Fibroblast of skin of scalp (primary cell): ENCODE results near the gene NVL.
"Not testable (repeated sequence)": the region's sequence is repeated elsewhere in the genome, so short reads cannot be mapped to it uniquely, and the experiment has no call there.

Source experiments
- DNase-seq: peaks from one replicate; pipeline ENCODE4 v3.0.0-alpha.2; 2013

The NVL gene

GRCh38 chr1:224234017-224234416 is 96.0 kb downstream of the NVL start:
- no peak for DNase-seq

GRCh38 chr1:224226849-224227502 is 103.0 kb downstream of the NVL start:
- DNase-seq, result no peak

GRCh38 chr1:224223819-224224714 is 105.9 kb downstream of the NVL start:
- DNase-seq, result peak; percentile 46

- DNase-seq, result no peak
Measured at GRCh38 chr1:224219612-224220059, 110.3 kb downstream of the NVL start.

GRCh38 chr1:224219011-224219611 is 110.9 kb downstream of the NVL start:
- no peak for DNase-seq

GRCh38 chr1:224217655-224218623 is 112.0 kb downstream of the NVL start:
- DNase-seq, result no peak

- DNase-seq, result no peak
Measured at GRCh38 chr1:224216382-224216781, 113.6 kb downstream of the NVL start.

- no peak for DNase-seq
Measured at GRCh38 chr1:224213438-224214119, 116.4 kb downstream of the NVL start.

GRCh38 chr1:224212618-224213061 is 117.3 kb downstream of the NVL start:
- no peak for DNase-seq

GRCh38 chr1:224211206-224211962 is 118.6 kb downstream of the NVL start:
- DNase-seq, result peak; percentile 63

- not testable (repeated sequence) for DNase-seq
Measured at GRCh38 chr1:224205931-224206538, 123.9 kb downstream of the NVL start.

- DNase-seq, result peak; percentile 81
Measured at GRCh38 chr1:224205438-224205840, 124.5 kb downstream of the NVL start.

- peak; percentile 85 for DNase-seq
Measured at GRCh38 chr1:224203243-224204016, 126.5 kb downstream of the NVL start.

- DNase-seq, result no peak
Measured at GRCh38 chr1:224201853-224202252, 128.1 kb downstream of the NVL start.

GRCh38 chr1:224201383-224201782 is 128.6 kb downstream of the NVL start:
- DNase-seq, result no peak

GRCh38 chr1:224199679-224200078 is 130.3 kb downstream of the NVL start:
- no peak for DNase-seq

- DNase-seq, result no peak
Measured at GRCh38 chr1:224198572-224198971, 131.4 kb downstream of the NVL start.

GRCh38 chr1:224196813-224197600 is 133.0 kb downstream of the NVL start:
- no peak for DNase-seq
